Measurements from ENCODE around the gene BMAL2. TPM values are rescaled to one million over a fixed set of nuclear protein-coding genes. Genes with fewer than 3 reads are reported as not detected.

BMAL2 gene
- total RNA-seq, 1 experiment from 2014 or later, result 23.1 TPM

DNA sequence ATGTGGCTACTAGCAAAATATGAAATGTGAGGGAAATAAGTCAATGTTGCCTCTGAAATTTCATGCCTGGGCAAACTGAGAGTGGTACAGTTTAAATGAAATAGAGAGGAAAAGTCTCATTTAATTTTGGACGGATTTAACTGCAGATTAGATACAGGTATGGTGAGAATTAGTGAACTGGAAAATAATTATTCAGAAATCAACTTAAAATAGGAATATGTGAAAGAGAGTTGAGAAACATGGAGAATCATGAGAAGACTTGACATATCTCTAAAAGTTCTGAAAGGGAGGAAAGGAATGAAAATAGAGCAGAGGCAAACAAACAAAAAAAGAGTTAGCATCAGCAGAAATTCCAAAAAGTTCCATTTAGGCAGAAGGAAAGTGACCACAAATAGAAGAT lies 33.5 kb upstream of the BMAL2 start:
- H4K91ac ChIP-seq (ENCODE audit: insufficient read length, low read depth, low read length), result no peak overlapping the region
- H2BK15ac ChIP-seq (ENCODE audit: low read depth, low read length), result no peak overlapping the region
- H2BK12ac ChIP-seq (ENCODE audit: insufficient read length, low read depth, low read length), result no peak overlapping the region
- H4K20me1 ChIP-seq (ENCODE audit: control insufficient read depth, insufficient read depth, insufficient read length), result no peaks in the 10 kb centered on the region
- no peak overlapping the region for H3K14ac ChIP-seq (ENCODE audit: insufficient read depth, low read length)
- Mint-ChIP-seq H3K36me3 (ENCODE audit: insufficient read depth in 1 of 3, low read depth in 3 of 3) (peaks cover 20 to 41% (median 39%) of the 10 kb centered on the region in 3 experiments), H3K27ac (no peak overlapping the region), H3K4me3 (no peak overlapping the region), H3K9me3 (peaks cover 11% of the 10 kb centered on the region in 2 experiments; a peak in 4 of 5 replicates), H3K4me1 (peaks cover 0 to 9% of the 10 kb centered on the region in 2 experiments; a peak in 1 of 4 replicates), H3K27me3 (ENCODE audit: low read depth) (no peaks in the 10 kb centered on the region)
- H3K23me2 ChIP-seq (ENCODE audit: insufficient read length, low read depth, low read length, poor library complexity, severe bottlenecking), result no peaks in the 10 kb centered on the region
- no peak overlapping the region for H3K4me2 ChIP-seq (ENCODE audit: insufficient read depth, insufficient read length, low read length)
- no peaks in the 10 kb centered on the region for H3K27me3 ChIP-seq (ENCODE audit: insufficient read depth, low read length)
- H3K18ac ChIP-seq (ENCODE audit: insufficient read length, low read depth, low read length), result no peak overlapping the region
- no peak overlapping the region for H2BK5ac ChIP-seq (ENCODE audit: insufficient read length, low read length)
- H3K4me1 ChIP-seq (ENCODE audit: insufficient read depth, low read length), result no peaks in the 10 kb centered on the region
- no peaks in the 10 kb centered on the region for H3K79me1 ChIP-seq (ENCODE audit: insufficient read depth, low read depth, low read length, poor library complexity, severe bottlenecking)
- DNase-seq, result no peak
- H3K56ac ChIP-seq (ENCODE audit: insufficient read length, low read depth, low read length), result no peak overlapping the region
- no peak overlapping the region for H2AFZ ChIP-seq (ENCODE audit: low read length)
- TF ChIP-seq, protein P1, sequence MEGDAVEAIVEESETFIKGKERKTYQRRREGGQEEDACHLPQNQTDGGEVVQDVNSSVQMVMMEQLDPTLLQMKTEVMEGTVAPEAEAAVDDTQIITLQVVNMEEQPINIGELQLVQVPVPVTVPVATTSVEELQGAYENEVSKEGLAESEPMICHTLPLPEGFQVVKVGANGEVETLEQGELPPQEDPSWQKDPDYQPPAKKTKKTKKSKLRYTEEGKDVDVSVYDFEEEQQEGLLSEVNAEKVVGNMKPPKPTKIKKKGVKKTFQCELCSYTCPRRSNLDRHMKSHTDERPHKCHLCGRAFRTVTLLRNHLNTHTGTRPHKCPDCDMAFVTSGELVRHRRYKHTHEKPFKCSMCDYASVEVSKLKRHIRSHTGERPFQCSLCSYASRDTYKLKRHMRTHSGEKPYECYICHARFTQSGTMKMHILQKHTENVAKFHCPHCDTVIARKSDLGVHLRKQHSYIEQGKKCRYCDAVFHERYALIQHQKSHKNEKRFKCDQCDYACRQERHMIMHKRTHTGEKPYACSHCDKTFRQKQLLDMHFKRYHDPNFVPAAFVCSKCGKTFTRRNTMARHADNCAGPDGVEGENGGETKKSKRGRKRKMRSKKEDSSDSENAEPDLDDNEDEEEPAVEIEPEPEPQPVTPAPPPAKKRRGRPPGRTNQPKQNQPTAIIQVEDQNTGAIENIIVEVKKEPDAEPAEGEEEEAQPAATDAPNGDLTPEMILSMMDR (conservative IDR thresholded peaks at IDR 0.05), result no peak
- H3K23ac ChIP-seq (ENCODE audit: insufficient read length, low read depth, low read length), result no peak overlapping the region
- H3K9ac ChIP-seq (ENCODE audit: extremely low read depth, insufficient read length, low read length), result no peak overlapping the region
- H3T11ph ChIP-seq (ENCODE audit: low read length), result no peak overlapping the region
- H2BK20ac ChIP-seq (ENCODE audit: low read depth, low read length, poor library complexity, severe bottlenecking), result no peak overlapping the region
- H3K4ac ChIP-seq (ENCODE audit: low read depth, low read length), result no peak overlapping the region
- H3K9me3 ChIP-seq (ENCODE audit: control insufficient read depth, low read depth, low read length), result no peaks in the 10 kb centered on the region
- no peak overlapping the region for H4K5ac ChIP-seq (ENCODE audit: insufficient read length, low read depth, low read length)
- H2AK5ac ChIP-seq (ENCODE audit: insufficient read length, low read length), result no peak overlapping the region
- no peak overlapping the region for H2BK120ac ChIP-seq (ENCODE audit: low read depth, low read length, poor library complexity, severe bottlenecking)
- H4K8ac ChIP-seq (replicated peaks; ENCODE audit: insufficient read length, low read depth, low read length), result no peak overlapping the region
- H3K27ac ChIP-seq (ENCODE audit: insufficient read length, low read depth, low read length), result no peak overlapping the region
- WGBS (ENCODE audit: extremely low coverage, insufficient read length, low lambda C conversion rate), result no CpG with 5 or more reads among the region's 1 CpG
- no peaks in the 10 kb centered on the region for H3K79me2 ChIP-seq (ENCODE audit: insufficient read depth, low read length)
